Activated CD8-positive, alpha-beta memory T cell treated with anti-CD3 and anti-CD28 coated beads for 24 hours (primary cell): ENCODE measurements around the gene ERAP2.
A peak's percentile ranks its signal among the peaks of the same experiment; 100 is the strongest.

Source experiments
- DNase-seq: peaks from one replicate; pipeline ENCODE4 v3.0.0-alpha.2; 2020

ERAP2 gene

DNA sequence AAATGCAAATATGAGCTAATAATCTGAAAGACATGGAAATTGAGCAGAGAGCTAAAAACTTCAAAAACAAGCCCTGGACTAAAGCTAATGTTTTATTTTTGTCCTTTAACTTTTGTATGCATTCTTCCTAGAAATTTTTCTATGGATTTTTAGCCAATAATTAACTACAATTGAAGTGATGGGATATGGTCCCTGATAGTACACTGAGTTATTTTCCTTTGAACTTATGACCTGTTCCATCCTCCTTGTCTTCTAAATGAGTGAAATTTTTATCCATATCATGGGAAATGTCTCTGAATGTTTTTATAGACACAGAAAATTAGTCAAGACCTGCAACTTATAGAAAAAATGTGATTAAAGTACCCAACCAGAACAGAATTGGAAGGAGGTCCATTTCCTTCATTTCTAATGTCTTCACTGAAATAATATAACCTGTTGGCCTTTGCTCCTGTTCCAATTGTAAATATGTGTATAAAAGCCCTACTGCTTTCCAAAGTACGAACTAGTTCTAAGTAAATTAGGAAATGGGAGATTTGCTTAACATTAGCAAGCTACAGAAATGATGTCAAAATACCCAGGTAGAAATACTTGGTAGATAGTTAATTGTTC is 11.3 kb upstream of the ERAP2 start:
- DNase-seq: no peak

DNA sequence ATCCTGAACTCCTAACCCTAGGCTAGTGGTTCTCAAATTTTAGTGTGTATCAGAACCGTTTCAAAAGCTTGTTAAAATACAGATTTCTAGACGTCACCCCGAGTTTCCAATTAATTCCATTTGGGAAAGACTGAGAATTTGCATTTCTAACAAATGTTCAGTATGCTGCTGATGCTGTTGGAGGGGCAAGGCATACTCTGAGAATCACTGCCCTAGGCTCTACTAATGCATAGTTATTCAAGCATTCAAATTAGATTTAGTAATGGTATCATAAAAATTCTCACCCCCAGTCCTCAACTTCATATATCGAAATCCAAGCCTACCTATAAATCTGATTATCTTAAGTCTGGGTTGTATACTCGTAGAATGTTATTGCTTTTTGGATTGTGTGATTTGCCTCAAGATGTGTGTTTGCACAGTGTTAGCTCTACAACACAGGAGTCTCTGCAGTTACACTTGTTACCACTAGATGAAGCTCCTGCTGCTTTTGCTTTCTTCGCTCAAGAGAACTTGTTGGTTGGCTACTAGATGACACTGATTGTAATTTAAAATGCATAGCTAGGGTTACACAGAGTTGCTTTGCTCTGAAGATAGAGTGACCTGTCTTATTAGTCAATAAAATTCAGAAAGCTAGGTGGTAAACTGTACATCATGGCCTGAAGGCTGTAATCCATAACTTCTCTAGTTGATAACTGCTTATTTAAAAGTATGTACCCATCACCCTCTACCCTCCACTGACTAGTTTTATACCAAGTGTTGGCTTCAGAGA is 7.5 kb upstream of the ERAP2 start:
- no peak for DNase-seq

- DNase-seq: no peak
These were observed 7.0 kb upstream of the ERAP2 start for GRCh38 chr5:96869372-96869641.

- no peak for DNase-seq
These were observed 5.9 kb upstream of the ERAP2 start for GRCh38 chr5:96870094-96871026.

DNA sequence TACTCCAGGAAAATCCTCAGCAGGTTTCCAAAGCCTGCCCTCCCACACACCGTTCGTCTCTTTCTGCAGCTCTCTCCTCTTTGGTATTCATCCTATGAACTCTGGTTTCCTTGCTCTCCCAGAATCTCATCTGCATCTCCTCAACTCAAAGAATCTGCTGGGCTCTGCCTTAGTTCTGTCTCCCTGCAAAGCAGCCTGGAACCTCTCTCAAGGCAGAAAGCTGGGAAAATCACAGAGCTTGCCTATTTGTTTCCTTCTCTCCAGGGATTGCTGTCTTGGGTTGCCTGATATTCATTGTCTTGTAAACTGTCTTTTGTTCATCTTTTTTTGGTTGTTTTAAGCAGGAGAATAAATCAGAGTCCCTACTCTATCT is 5.3 kb upstream of the ERAP2 start:
- no peak for DNase-seq

DNA sequence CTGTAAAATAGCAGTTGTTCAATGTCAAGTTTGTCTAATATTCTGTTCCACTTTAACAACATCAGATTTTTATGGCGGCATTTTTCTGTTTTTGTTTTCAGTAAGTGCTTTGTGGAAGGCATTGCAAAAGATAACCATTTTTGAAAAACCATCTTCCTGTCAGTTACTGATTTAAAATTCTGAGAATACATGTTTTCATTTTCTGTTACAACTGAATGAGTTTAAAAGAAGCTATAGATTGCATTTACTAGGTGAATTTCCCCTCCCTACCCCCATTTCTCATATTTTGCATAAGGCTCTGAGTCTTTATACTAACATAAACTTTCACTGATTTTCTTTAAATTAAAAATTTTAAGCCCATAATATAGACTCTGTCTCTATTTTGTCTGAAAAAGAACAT is 4.6 kb upstream of the ERAP2 start:
- no peak for DNase-seq

DNA sequence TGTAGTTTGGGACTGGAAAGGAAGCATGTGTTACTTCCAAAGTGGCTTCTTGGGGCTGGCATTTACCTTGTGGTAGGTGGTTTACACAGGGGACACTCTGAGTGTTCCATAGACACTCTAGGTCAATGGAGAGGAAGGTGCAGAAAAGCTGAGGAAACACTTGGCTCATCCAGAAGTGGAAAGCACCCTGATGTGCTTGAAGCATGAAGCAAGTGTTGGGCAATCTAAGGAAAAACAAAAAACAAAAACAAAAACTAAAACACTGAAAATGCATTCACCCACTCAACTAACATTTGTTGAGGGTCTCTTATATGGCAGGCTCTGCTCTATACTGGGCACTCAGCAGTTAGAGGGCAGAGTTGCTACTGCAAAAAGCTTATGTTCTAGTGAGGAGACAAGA is 2.9 kb upstream of the ERAP2 start:
- DNase-seq: no peak

GRCh38 chr5:96874631-96875030 is 1.7 kb upstream of the ERAP2 start:
- no peak for DNase-seq

DNA sequence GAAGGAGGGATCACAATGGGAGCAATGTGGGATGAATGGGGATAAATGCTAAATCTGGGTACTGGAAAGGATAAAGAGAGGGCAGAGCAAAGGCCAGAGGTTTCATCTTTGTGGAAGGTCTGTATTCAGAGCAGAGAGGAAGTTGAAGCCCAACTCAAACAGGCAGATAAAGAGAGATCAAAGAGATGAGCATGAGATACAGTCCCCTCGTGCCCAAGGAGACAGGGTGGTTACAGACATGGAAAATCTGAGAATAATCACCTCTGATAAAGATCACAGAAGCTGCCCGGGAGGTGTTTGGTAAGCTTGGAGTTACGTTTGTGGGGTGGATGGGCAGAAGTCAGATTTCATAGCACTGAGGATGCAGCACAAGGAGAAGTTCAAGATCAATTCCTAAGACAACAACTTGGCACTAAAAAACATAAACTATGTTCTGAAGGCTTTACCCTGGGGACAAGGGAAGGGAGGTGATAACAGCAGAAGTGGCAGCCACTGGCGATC is 459 bp upstream of the ERAP2 start:
- DNase-seq: peak; percentile 71

DNA sequence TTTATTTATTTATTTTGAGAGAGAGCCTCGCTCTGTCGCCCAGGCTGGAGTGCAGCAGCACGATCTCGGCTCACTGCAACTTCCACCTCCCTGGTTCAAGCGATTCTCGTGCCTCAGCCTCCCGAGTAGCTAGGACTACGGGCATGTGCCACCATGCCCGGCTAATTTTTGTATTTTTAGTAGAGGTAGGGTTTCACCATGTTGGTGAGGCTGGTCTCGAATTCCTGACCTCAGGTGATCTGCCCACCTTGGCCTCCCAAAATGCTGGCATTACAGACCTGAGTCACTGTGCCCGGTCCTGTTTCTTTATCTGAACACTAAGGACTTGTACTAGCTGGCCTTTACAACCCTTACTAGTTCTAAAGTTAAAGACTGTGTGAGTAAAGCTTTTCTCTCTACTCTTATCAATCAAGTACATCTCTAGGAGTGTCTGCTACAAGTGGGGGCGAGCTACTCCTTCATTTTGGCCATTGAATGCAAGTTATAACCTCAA is 723 bp downstream of the ERAP2 start:
- DNase-seq: peak; percentile 71

DNA sequence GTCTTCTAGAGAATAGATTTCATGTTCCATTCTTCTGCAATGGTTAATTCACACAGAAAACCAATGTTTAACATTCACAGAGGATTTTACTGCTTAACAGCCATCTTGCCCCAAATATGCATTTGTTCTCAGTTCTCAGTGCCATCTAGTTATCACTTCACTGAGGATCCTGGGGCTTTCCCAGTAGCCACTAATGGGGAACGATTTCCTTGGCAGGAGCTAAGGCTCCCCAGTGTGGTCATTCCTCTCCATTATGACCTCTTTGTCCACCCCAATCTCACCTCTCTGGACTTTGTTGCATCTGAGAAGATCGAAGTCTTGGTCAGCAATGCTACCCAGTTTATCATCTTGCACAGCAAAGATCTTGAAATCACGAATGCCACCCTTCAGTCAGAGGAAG is 3.4 kb downstream of the ERAP2 start:
- DNase-seq: no peak

DNA sequence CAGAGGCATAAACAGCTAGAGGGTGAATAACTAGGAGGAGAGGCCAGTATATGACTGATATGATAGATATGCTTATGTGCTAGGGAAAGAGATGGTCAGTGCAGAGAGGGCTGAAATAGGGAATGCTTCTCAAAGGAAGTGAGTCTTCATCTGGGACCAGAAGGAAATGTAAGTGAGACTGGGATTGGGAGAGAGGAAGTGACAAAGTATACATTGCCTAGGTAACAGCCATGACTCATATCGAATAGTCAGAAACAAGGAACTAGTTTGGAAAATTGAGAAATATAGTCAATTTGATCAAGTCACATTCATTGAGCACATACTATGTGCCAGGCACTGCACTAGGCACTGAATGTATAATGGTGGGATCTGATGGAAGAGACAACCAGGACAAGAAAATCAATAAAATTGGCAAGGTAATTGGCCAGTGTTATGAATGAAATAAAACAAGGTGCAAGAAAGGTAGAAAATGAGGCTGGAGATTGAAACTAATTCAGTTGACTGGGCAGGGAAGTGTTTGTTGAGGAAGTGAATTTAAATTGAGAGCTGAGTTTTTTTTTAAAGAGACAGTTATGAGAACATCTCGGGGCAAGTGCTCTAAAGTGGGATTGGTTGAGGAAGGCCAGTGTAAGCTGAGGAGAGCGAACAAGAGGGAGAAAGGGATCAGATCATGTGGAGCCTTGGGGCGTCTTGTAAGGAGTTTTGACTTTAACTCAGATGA is 4.3 kb downstream of the ERAP2 start:
- no peak for DNase-seq

- DNase-seq: no peak
These were observed 5.3 kb downstream of the ERAP2 start for GRCh38 chr5:96881511-96882115.

GRCh38 chr5:96883871-96884270 is 7.6 kb downstream of the ERAP2 start:
- no peak for DNase-seq

DNA sequence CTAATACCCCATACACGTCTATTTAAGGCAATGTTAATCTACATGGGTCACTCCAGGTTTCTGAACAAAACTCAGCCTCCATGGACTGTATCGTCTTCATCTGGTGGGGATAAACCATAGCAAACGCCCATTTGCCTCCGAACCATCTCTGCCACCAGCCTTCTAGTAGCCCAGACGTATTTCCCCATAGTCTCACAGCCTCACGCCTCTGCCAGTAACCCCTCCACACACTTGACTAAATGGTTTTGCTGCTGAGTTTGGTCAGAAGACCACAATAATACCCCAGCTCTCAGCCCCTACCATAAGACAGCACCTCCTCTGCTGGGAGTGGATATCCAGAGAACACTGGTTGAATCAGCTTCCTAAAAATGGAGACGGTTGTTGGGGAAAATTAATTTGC is 8.7 kb downstream of the ERAP2 start:
- no peak for DNase-seq

GRCh38 chr5:96885518-96886338 is 9.4 kb downstream of the ERAP2 start:
- no peak for DNase-seq

DNA sequence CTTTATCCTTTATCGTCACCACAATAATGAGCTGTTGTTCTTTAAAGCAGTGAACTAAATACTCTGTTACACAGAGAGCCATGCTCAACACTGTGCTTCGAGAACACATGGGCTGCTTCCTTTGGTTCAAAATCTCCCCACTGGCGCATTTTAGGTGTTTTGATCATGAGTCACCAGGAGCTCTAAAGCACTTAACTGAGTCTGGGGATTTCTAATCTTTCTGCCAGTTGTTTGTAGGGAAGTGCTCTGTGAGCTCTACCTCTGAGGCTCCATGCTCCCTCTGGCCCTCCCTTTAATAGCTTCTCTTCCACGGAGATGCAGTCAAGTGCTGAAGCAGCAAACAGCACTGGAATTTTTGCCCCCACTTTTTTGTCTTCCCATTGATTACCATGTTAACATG is 17.0 kb downstream of the ERAP2 start:
- no peak for DNase-seq

DNA sequence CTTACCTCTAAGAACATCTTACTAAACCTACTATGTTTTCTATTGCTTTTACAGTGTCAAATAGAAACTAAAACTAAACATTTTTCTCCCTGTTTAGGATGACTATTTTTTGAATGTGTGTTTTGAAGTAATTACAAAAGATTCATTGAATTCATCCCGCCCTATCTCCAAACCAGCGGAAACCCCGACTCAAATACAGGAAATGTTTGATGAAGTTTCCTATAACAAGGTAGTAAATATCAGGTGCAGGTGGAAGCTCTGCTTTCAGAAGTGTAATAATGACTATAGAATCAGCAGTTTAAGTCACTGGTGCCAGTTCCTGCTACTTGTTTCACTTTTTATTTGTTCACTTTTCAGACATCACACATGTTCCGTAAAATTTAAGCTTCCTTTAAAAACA is 20.0 kb downstream of the ERAP2 start:
- DNase-seq: no peak

GRCh38 chr5:96896806-96897205 is 20.5 kb downstream of the ERAP2 start:
- no peak for DNase-seq

DNA sequence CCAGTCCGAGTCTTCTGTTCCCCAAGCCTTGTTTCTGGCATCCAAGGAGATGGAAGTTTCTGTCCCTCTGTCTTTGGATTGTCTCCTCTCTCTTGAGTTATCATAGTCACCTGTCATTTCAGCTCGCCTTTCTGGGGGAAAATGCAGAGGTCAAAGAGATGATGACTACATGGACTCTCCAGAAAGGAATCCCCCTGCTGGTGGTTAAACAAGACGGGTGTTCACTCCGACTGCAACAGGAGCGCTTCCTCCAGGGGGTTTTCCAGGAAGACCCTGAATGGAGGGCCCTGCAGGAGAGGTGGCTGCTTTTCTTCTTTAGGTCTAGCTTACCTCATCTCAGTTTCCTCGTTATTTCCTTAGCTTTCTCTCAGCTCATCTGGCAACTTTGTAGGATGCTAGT is 25.1 kb downstream of the ERAP2 start:
- no peak for DNase-seq

DNA sequence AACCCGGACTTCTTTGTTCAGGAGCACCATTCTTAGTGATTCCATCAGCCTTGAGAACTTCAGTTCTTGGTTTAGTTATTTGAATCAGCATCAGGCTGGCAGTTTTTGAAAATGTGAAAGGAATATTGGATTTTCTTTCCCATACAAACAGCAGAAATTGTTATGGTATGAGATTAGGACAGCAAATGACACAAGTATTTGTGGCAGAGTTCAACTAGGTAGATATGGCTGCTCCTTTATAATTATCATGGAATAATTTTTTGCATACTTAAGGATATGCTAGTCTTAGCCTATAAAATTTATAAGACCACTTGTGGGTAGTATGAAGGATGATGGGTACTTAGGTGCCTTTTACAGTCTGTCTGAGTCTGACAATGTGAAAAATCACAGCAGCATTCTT is 25.5 kb downstream of the ERAP2 start:
- DNase-seq: no peak

DNA sequence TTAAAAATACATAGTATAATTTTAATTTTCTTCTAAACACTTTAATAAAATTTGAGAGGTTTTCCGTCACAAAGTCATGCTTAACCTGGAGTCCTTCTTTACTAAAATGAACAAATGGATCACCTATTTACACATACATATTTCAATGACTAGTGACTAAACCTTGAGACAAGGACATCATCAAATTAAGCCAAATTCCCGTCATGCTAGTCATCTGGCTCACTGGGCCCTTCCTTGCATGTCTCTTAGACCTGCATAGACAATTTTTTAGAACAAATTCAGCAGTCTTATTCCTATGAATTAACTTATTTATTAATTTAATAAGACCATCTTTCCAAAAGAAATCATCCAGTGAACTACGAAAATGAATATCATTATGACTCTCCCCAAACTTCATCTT is 26.6 kb downstream of the ERAP2 start:
- DNase-seq: no peak
